ENCODE results near the gene RBBP6.

RBBP6 gene

GRCh38 chr16:24526701-24527495 is 12.5 kb upstream of the RBBP6 start:
- no peak for TF ChIP-seq POLR2AphosphoS5 (IDR thresholded peaks at IDR 0.05; ENCODE audit: borderline replicate concordance, low read depth, low read length)
- no peak for TF ChIP-seq FOXP2 (optimal IDR thresholded peaks at IDR 0.05; ENCODE audit: control extremely low read depth, extremely low read length, insufficient read depth)
- TF ChIP-seq EZH2 (IDR thresholded peaks at IDR 0.05): no peak
- Histone ChIP-seq H3K36me3 (ENCODE audit: insufficient read depth, low read length) (no peaks in the 10 kb centered on the region), H3K9ac (ENCODE audit: insufficient read length) (no peak overlapping the region), H3K9me3 (ENCODE audit: low read depth, low read length) (no peaks in the 10 kb centered on the region), H3K27ac (no peak overlapping the region), H3K4me3 (no peak overlapping the region)
- no peak for DNase-seq (ENCODE audit: low read depth, low spot score)

DNA sequence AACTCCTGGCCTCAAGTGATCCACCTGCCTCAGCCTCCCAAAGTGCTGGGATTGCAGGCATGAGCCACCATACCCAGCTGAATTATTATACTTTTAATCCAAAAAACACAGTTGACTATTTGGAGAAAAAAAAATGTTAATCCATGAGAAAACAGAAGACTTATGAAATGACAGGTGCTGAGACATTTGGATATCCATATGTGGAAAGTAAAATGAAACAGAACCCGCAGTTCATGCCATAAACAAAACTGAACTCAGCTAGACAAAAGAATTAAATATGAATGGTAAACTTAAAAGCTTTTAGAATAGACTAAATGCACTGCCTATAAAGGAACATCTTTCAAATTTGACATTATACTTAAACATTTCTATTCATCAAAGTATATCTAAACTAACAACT is 8.2 kb upstream of the RBBP6 start:
- no peak overlapping the region for H3K27ac ChIP-seq
- TF ChIP-seq FOXP2 (optimal IDR thresholded peaks at IDR 0.05; ENCODE audit: control extremely low read depth, extremely low read length, insufficient read depth): no peak
- no peak for TF ChIP-seq POLR2AphosphoS5 (IDR thresholded peaks at IDR 0.05; ENCODE audit: borderline replicate concordance, low read depth, low read length)
- no peak for TF ChIP-seq EZH2 (IDR thresholded peaks at IDR 0.05)
- H3K36me3 ChIP-seq (ENCODE audit: insufficient read depth, low read length): no peaks in the 10 kb centered on the region
- H3K4me3 ChIP-seq: no peak overlapping the region
- no peaks in the 10 kb centered on the region for H3K9me3 ChIP-seq (ENCODE audit: low read depth, low read length)
- no peak for DNase-seq (ENCODE audit: low read depth, low spot score)
- no peak overlapping the region for H3K9ac ChIP-seq (ENCODE audit: insufficient read length)

DNA sequence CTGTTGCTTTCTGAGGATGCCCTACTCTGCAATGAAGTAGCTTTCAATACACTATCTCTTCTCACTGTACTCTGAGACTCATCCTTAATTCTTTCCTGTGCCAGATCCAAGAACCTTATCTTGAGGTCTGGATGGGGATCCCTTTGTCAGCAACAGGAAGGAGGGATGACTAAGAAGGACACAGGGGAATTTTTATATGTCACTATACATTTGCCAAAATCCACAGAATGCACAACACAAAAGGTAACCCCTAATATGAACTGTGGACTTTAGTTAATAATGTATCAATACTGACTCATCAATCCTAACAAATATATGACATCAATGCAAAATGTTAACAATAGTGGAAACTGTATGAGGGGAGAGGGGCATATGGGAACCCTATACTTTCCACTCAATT is 4.7 kb upstream of the RBBP6 start:
- Histone ChIP-seq H3K36me3 (ENCODE audit: insufficient read depth, low read length) (no peaks in the 10 kb centered on the region), H3K27ac (no peak overlapping the region), H3K4me3 (no peak overlapping the region), H3K9me3 (ENCODE audit: low read depth, low read length) (no peaks in the 10 kb centered on the region), H3K9ac (ENCODE audit: insufficient read length) (no peak overlapping the region)
- TF ChIP-seq POLR2AphosphoS5 (IDR thresholded peaks at IDR 0.05; ENCODE audit: borderline replicate concordance, low read depth, low read length) (no peak), FOXP2 (optimal IDR thresholded peaks at IDR 0.05; ENCODE audit: control extremely low read depth, extremely low read length, insufficient read depth) (no peak), EZH2 (IDR thresholded peaks at IDR 0.05) (no peak)
- no peak for DNase-seq (ENCODE audit: low read depth, low spot score)

DNA sequence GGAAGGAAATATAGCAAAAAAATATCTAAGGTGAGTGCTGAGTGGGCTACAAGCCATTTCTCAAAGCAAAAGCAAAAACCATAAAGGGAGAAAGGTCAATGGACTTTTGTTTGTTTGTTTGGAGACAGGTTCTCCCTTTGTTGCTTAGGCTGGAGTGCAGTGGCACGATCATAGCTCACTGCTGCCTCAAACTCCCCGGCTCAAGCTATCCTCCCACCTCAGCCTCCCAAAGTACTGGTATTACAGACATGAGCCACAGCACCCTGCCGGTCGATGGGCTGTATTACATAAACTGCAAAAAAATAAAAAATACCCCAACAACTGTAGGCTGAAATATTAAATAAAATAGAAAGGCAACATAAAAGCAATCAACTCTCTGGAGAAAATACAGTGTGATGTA is 3.5 kb upstream of the RBBP6 start:
- TF ChIP-seq EZH2 (IDR thresholded peaks at IDR 0.05): no peak
- TF ChIP-seq POLR2AphosphoS5 (IDR thresholded peaks at IDR 0.05; ENCODE audit: borderline replicate concordance, low read depth, low read length): no peak
- no peak for TF ChIP-seq FOXP2 (optimal IDR thresholded peaks at IDR 0.05; ENCODE audit: control extremely low read depth, extremely low read length, insufficient read depth)
- H3K36me3 ChIP-seq (ENCODE audit: insufficient read depth, low read length): peaks cover 1% of the 10 kb centered on the region; the same call in 1 of the 2 replicates
- no peak overlapping the region for H3K4me3 ChIP-seq
- H3K9ac ChIP-seq (ENCODE audit: insufficient read length): no peak overlapping the region
- H3K9me3 ChIP-seq (ENCODE audit: low read depth, low read length): no peaks in the 10 kb centered on the region
- DNase-seq (ENCODE audit: low read depth, low spot score): no peak
- H3K27ac ChIP-seq: no peak overlapping the region

GRCh38 chr16:24536671-24537070 is 2.7 kb upstream of the RBBP6 start:
- TF ChIP-seq EZH2 (IDR thresholded peaks at IDR 0.05): no peak
- TF ChIP-seq FOXP2 (optimal IDR thresholded peaks at IDR 0.05; ENCODE audit: control extremely low read depth, extremely low read length, insufficient read depth): no peak
- no peak for TF ChIP-seq POLR2AphosphoS5 (IDR thresholded peaks at IDR 0.05; ENCODE audit: borderline replicate concordance, low read depth, low read length)
- Histone ChIP-seq H3K36me3 (ENCODE audit: insufficient read depth, low read length) (peaks cover 10% of the 10 kb centered on the region; the same call in 1 of the 2 replicates), H3K9ac (ENCODE audit: insufficient read length) (no peak overlapping the region), H3K4me3 (no peak overlapping the region), H3K9me3 (ENCODE audit: low read depth, low read length) (no peaks in the 10 kb centered on the region), H3K27ac (peak overlapping the region; percentile 92)
- DNase-seq (ENCODE audit: low read depth, low spot score): no peak

GRCh38 chr16:24537474-24538337 is 1.7 kb upstream of the RBBP6 start:
- Histone ChIP-seq H3K9me3 (ENCODE audit: low read depth, low read length) (no peaks in the 10 kb centered on the region), H3K9ac (ENCODE audit: insufficient read length) (peak overlapping the region; percentile 82), H3K4me3 (peak overlapping the region; percentile 85), H3K36me3 (ENCODE audit: insufficient read depth, low read length) (peaks cover 16% of the 10 kb centered on the region; the same call in 1 of the 2 replicates), H3K27ac (peak overlapping the region; percentile 92)
- TF ChIP-seq FOXP2 (optimal IDR thresholded peaks at IDR 0.05; ENCODE audit: control extremely low read depth, extremely low read length, insufficient read depth) (no peak), POLR2AphosphoS5 (IDR thresholded peaks at IDR 0.05; ENCODE audit: borderline replicate concordance, low read depth, low read length) (peak; percentile 67), EZH2 (IDR thresholded peaks at IDR 0.05) (no peak)
- peak; percentile 59 for DNase-seq (ENCODE audit: low read depth, low spot score)

DNA sequence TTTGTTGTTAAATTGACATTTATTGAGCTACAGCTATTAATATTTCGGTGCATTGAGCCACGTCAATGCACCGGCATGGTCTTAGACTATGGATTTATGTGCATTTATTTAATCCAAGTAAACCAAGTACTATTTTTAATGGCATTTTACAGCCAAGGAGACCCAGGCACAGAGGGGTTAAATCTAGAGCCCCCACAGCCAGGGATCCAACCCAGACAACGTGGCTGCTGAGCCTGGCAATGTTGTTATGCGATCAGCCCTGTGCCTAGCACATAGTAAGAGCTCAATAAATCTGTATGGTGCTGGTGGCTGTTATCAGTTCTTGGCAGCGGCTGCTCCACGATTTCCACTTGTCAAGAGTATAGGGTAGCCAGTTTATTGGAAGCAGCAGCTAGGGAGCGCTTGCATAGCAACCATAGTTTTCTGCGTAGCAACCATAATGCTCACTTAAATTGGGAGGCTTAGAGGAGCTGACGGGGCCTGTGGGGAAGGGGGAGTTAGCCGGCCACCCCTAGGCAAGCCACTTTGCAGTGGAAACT is 541 bp upstream of the RBBP6 start:
- H3K27ac ChIP-seq: peak overlapping the region; percentile 92
- no peaks in the 10 kb centered on the region for H3K9me3 ChIP-seq (ENCODE audit: low read depth, low read length)
- H3K36me3 ChIP-seq (ENCODE audit: insufficient read depth, low read length): peaks cover 27% of the 10 kb centered on the region
- peak overlapping the region; percentile 82 for H3K9ac ChIP-seq (ENCODE audit: insufficient read length)
- no peak for TF ChIP-seq EZH2 (IDR thresholded peaks at IDR 0.05)
- TF ChIP-seq FOXP2 (optimal IDR thresholded peaks at IDR 0.05; ENCODE audit: control extremely low read depth, extremely low read length, insufficient read depth): no peak
- no peak for TF ChIP-seq POLR2AphosphoS5 (IDR thresholded peaks at IDR 0.05; ENCODE audit: borderline replicate concordance, low read depth, low read length)
- H3K4me3 ChIP-seq: peak overlapping the region; percentile 85
- DNase-seq (ENCODE audit: low read depth, low spot score): peak; percentile 88
